MG63 (cell line): ENCODE measurements around the gene FARSB. TPM values are rescaled to one million over a fixed set of nuclear protein-coding genes. Genes with fewer than 3 reads are reported as not detected.
A peak's percentile ranks its signal among the peaks of the same experiment; 100 is the strongest.

Experiments used
- DNase-seq: peaks from one replicate; pipeline ENCODE4 v3.0.0-alpha.2; 2020
- H3K27me3 ChIP-seq: fragments of 250-450 bp; sonication (Bioruptor Pico); 2 replicates; pipeline ENCODE4 v1.5.1; 2020; ENCODE audit warnings: mild to moderate bottlenecking, moderate library complexity
- H3K36me3 ChIP-seq: fragments of 250-450 bp; sonication (Bioruptor Pico); 2 replicates; pipeline ENCODE4 v1.5.1; 2020; ENCODE audit warnings: mild to moderate bottlenecking, moderate library complexity
- H3K4me3 ChIP-seq: fragments of 250-450 bp; sonication (Bioruptor Pico); 2 replicates; pipeline ENCODE4 v1.5.1; 2020; ENCODE audit warnings: mild to moderate bottlenecking, moderate library complexity
- H3K9me3 ChIP-seq: fragments of 250-450 bp; sonication (Bioruptor Pico); 2 replicates; pipeline ENCODE4 v1.5.1; 2020; ENCODE audit warnings: mild to moderate bottlenecking, moderate library complexity
- total RNA-seq: library from RNA; depleted of rRNA; stranded (reverse); fragments of >200 nt; shearing (Covaris generic); gene quantifications from 2 replicates; pipeline ENCODE4 v1.2.3, GENCODE V29; 2014; ENCODE audit warnings: low replicate concordance

The FARSB gene
- total RNA-seq, 1 experiment from 2014 or later = 11.0 TPM

DNA sequence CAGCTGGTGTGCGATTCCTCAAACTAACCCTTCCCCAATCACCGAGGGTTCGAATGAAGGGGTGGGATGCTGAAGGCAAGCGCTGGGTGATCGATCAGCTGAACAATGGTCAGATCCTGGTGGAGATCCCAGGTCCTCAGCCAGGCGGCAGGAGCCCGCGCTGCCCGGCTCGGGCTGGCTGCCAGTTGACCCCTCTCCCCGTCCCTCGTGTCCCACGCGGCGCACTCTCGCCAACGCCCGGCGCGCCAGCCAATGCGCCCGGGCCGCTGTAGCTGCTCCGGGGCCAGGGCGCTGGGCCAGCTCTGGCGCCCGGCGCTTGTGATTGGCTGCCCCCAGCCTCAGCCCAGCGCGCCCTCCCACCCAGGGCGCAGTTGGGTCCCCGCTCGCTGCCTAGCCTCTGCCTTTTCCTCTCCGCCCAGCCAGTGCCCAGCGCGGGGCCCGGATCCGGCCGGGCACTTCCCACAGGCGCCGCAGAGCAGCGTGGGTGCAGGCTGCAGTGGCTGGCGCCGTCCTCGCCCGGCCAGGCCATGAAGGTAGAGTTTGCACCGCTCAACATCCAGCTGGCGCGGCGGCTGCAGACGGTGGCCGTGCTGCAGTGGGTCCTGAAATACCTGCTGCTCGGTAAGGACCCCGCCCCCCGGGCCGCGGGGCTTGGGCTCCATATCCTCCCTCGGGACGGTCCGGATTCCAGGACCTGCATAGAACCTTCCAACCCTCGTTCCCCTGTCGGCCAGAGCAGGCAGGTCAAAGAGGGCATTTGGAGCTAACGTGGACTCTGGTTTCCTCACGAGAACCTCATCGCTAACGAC is 15.6 kb upstream of the FARSB start, which contains the start of gene MOGAT1:
Gene MOGAT1 (plus strand): TSS at position 400 of the 809 bp plus-strand sequence. CDS start 128 bp downstream, at position 528.
- Histone ChIP-seq H3K27me3 (peaks cover 7% of the 10 kb centered on the region), H3K36me3 (no peaks in the 10 kb centered on the region), H3K4me3 (peak within 1 kb of the TSS; percentile 45), H3K9me3 (no peaks in the 10 kb centered on the region)
- peak; percentile 47 for DNase-seq

- Histone ChIP-seq H3K9me3 (no peaks in the 10 kb centered on the region), H3K36me3 (no peaks in the 10 kb centered on the region), H3K4me3 (no peak overlapping the region), H3K27me3 (peaks cover 2% of the 10 kb centered on the region; the same call in 1 of the 2 replicates)
- DNase-seq = no peak
Measured at GRCh38 chr2:222670191-222671038, 14.5 kb upstream of the FARSB start.

GRCh38 chr2:222669353-222669752 is 13.5 kb upstream of the FARSB start:
- Histone ChIP-seq H3K9me3 (no peaks in the 10 kb centered on the region), H3K4me3 (no peak overlapping the region), H3K36me3 (no peaks in the 10 kb centered on the region), H3K27me3 (peaks cover 2% of the 10 kb centered on the region; the same call in 1 of the 2 replicates)
- no peak for DNase-seq

DNA sequence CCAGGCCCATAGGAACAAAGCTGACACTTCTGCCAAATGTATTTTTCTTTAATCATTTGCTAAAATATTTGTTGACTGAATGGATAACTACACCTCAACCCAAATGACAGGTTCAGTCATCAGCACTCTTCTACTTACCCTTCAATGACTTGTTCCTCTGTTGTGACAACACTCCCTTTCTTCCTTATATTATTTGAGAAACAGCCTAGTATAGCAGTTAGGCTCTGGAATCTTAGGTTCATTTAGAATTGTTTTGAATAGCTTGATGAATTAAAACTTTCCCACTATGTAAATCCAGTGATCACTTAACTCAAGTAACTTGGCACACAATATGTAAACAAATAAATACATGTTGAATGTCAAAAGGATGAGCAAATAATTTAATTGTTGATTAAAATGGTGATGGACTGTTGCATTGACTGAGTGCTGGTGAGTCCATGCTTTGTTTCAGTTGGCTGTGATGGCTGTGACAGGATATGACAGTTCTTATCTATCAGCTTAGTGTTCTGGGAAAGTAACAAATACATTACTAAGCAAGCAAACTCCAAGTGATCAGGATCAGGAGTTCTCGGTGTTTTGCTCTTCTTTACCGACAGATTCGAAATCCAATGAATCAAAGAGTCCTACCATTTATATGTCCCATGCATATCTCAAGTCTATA is 12.7 kb upstream of the FARSB start:
- no peak for DNase-seq
- peaks cover 2% of the 10 kb centered on the region; the same call in 1 of the 2 replicates for H3K27me3 ChIP-seq
- H3K9me3 ChIP-seq = no peaks in the 10 kb centered on the region
- H3K4me3 ChIP-seq = no peak overlapping the region
- H3K36me3 ChIP-seq = no peaks in the 10 kb centered on the region

GRCh38 chr2:222663479-222663878 is 7.6 kb upstream of the FARSB start:
- Histone ChIP-seq H3K4me3 (no peak overlapping the region), H3K9me3 (no peaks in the 10 kb centered on the region), H3K36me3 (no peaks in the 10 kb centered on the region), H3K27me3 (no peaks in the 10 kb centered on the region)
- DNase-seq = no peak

DNA sequence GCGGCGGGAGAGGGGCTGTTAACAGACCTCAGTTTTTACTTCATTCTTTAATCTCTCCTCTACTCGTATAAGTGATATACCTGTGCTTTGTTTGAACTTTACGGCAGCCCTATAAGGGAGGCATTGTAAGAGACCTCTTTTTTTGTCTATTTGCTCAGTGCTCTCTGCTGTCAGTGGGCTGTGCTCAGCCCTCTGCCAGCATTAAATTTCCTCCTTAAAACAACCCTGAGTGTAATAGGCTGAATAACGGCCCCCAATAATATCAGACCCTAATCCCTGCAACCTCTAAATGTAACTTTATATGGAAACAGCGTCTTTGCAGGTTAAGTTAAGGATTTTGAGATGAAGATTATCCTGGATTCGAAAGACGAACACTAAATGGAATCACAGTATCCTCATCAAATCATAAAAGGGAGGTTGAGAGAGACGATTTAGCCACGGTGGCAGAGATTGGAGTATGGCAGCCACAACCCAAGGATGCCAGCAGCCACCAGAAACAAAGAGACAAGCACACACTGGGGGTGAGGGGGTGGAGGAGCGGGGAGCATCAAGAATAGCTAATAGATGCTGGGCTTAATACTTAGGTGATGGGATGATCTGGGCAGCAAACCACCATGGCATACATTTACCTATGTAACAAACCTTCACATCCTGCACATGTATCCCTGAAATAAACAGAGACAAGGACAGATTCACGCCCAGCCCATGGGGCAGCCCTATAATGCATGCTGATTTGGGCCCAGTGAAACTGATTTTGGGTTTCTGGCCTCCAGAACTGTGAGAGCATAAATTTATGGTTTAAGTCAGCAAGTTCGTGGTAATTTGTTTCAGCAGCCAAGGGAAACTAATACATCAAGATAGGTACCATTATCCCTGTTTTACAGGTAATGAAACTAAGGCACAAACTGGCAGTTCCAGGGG is 894 bp upstream of the FARSB start:
- H3K9me3 ChIP-seq = no peaks in the 10 kb centered on the region
- peak; percentile 7 for DNase-seq
- peaks cover 23% of the 10 kb centered on the region for H3K36me3 ChIP-seq
- H3K27me3 ChIP-seq = no peaks in the 10 kb centered on the region
- peak overlapping the region; percentile 99 for H3K4me3 ChIP-seq

DNA sequence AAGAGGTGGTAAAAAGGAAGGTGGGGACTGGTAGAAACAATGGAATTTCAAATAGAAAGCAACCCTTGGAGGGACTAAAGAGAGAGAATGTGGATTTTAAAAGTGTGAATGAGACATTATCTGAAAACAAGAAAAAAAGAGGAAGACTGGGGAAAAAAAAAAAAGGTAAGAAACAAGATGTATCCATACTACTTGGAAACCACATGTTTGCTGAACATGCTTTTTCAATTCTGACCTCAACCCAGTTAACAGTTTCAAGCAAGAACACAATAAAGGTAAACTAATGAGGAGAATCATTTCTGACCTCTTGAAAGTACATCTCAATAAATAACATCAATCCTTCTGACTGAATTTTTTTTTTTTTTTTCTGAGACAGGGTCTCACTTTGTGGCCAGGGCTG is 2.6 kb downstream of the FARSB start:
- DNase-seq = no peak
- no peaks in the 10 kb centered on the region for H3K9me3 ChIP-seq
- H3K4me3 ChIP-seq = no peak overlapping the region

DNA sequence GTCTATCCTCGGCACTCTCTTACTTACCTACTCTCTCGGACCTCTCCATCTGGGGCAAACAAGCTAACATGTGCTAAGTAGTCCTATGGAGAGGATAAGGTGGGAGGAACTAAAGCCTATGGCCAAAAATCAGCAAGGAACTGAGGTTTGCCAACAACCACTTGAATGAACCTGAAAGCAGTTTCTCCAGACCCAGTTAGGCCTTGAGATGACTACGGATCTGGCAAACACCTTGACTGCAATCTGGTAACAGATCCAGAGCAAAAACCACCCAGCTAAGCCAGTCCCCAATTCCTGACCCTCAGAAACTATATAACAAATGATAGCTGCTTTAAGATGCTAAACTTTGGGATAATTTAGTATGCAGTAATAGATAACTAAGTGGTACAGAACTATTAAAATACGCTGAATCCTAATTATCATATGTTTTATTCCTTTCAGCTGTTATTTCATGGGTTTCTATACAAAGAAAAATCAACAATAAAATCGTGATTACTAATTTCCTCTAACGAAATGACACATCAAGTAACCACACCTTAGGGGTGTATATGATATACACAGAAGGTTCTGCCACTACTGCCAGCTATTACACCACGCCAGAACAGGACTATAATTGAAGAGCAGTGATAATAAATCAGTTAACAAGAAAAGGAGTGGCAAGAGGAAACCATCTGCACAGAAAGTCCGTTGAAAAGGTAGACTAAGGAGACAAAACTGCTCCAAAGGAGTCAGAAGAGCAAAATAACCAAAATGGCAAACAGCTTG is 3.2 kb downstream of the FARSB start:
- DNase-seq = no peak
- no peaks in the 10 kb centered on the region for H3K27me3 ChIP-seq
- H3K4me3 ChIP-seq = 0 out of 2 replicates have a peak overlapping the region, but pooled peaks have one; percentile 1
- H3K36me3 ChIP-seq = peaks cover 56% of the 10 kb centered on the region
- H3K9me3 ChIP-seq = no peaks in the 10 kb centered on the region

More for the DNA sequence above, 2.6 kb downstream of the FARSB start:
- no peaks in the 10 kb centered on the region for H3K27me3 ChIP-seq
- peaks cover 50% of the 10 kb centered on the region for H3K36me3 ChIP-seq

- H3K36me3 ChIP-seq = peaks cover 63% of the 10 kb centered on the region
- H3K27me3 ChIP-seq = no peaks in the 10 kb centered on the region
- no peaks in the 10 kb centered on the region for H3K9me3 ChIP-seq
- DNase-seq = no peak
- no peak overlapping the region for H3K4me3 ChIP-seq
Measured at GRCh38 chr2:222651718-222652418, 4.0 kb downstream of the FARSB start.

GRCh38 chr2:222649801-222650200 is 6.1 kb downstream of the FARSB start:
- H3K36me3 ChIP-seq = peaks cover 75% of the 10 kb centered on the region
- H3K27me3 ChIP-seq = no peaks in the 10 kb centered on the region
- DNase-seq = no peak
- no peaks in the 10 kb centered on the region for H3K9me3 ChIP-seq
- no peak overlapping the region for H3K4me3 ChIP-seq

- Histone ChIP-seq H3K9me3 (no peaks in the 10 kb centered on the region), H3K4me3 (no peak overlapping the region), H3K27me3 (no peaks in the 10 kb centered on the region), H3K36me3 (peaks cover 80% of the 10 kb centered on the region)
- no peak for DNase-seq
Measured at GRCh38 chr2:222646008-222646407, 9.9 kb downstream of the FARSB start.

- Histone ChIP-seq H3K9me3 (no peaks in the 10 kb centered on the region), H3K27me3 (no peaks in the 10 kb centered on the region), H3K36me3 (peaks cover 80% of the 10 kb centered on the region), H3K4me3 (no peak overlapping the region)
- no peak for DNase-seq
Measured at GRCh38 chr2:222643134-222643533, 12.8 kb downstream of the FARSB start.

GRCh38 chr2:222641336-222641735 is 14.6 kb downstream of the FARSB start:
- peaks cover 82% of the 10 kb centered on the region for H3K36me3 ChIP-seq
- no peak overlapping the region for H3K4me3 ChIP-seq
- DNase-seq = no peak
- no peaks in the 10 kb centered on the region for H3K9me3 ChIP-seq
- H3K27me3 ChIP-seq = no peaks in the 10 kb centered on the region

- DNase-seq = no peak
- Histone ChIP-seq H3K27me3 (no peaks in the 10 kb centered on the region), H3K36me3 (peaks cover 81% of the 10 kb centered on the region), H3K9me3 (no peaks in the 10 kb centered on the region), H3K4me3 (no peak overlapping the region)
Measured at GRCh38 chr2:222637067-222637466, 18.8 kb downstream of the FARSB start.

- no peaks in the 10 kb centered on the region for H3K27me3 ChIP-seq
- no peaks in the 10 kb centered on the region for H3K9me3 ChIP-seq
- H3K36me3 ChIP-seq = peaks cover 88% of the 10 kb centered on the region
- no peak for DNase-seq
- no peak overlapping the region for H3K4me3 ChIP-seq
Measured at GRCh38 chr2:222635295-222635694, 20.6 kb downstream of the FARSB start.
